ENCODE results near the gene ANKRD29.

Gene ANKRD29

GRCh38 chr18:23684515-23685197 is 21.9 kb upstream of the ANKRD29 start:
- DNase-seq: peak; percentile 53

DNA sequence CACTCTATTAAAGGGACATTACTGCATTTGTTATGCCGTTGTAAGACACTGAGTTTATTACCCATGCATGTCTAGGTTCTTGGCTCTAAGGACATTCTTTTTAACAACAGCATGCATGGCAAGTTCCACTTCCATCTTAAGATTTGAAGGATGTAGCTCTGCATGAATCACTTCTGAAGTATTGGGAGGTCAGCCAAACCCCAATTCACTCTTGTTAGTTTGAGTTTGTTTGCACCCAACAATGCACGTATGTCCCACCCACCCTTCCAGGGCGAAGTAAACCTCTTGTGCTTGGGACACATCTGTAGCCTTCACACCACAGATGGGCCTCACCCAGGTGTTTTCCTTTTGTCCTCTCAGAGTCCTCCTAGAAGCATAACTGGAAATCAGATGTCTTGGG is 21.0 kb upstream of the ANKRD29 start:
- no peak for DNase-seq

- DNase-seq: no peak
These were observed 20.4 kb upstream of the ANKRD29 start for GRCh38 chr18:23683155-23683554.

GRCh38 chr18:23682472-23682871 is 19.8 kb upstream of the ANKRD29 start:
- no peak for DNase-seq

DNA sequence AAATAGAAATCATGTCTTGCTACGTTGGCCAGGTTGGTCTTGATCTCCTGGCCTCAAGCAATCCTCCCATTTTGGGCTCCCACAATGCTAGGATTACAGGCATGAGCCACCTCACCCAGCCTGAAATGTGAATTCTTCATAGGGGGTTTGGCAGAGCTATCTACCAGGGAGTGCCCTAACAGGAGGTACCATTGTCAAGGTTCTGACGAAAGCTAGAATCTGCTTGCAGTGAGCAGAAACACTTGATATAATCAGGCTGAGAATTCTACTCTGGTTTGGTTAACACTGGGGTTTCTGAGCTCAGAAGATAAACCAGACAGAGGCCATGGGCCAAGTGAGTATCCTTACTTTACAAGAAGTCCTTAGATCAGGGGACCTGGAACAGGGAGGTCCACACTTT is 19.3 kb upstream of the ANKRD29 start:
- no peak for DNase-seq

DNA sequence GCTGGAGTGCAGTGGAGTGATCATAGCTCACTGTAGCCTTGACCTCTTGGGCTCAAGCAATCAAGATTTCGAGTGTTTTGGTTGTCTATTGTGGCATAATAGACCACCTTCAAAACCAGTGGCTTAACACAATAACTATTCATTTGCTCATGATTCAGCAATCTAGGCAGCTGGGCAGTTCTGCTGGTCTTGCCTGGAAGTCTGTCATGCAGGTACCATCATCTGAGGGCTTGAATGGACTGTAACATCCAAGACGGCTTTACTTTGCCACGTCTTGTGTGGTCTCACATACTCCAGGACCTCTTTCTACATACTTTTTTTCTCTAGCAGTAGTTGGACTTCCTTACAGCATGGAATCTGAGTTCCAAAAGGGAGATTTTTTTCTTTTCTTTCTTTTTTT is 13.2 kb upstream of the ANKRD29 start:
- DNase-seq: no peak

DNA sequence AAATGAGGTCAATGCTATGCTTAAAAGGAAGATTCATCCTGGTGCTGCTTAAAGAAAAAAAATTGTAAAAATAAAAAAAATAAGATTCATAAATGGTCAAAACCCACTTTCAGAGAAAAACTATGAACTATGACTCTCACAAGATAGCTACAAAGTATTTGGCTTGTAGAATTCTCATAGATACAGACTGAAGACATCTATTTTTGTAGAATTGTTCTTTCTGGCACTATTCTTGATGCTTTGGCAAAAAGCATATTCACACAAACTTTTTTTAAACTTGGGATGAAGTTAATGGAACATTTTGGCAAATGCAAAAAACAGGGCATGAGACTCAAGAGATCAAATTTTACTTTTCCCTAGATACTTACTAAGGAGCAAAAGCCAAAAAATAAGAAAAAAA is 12.5 kb upstream of the ANKRD29 start:
- DNase-seq: no peak

- no peak for DNase-seq
These were observed 11.0 kb upstream of the ANKRD29 start for GRCh38 chr18:23673725-23674124.

DNA sequence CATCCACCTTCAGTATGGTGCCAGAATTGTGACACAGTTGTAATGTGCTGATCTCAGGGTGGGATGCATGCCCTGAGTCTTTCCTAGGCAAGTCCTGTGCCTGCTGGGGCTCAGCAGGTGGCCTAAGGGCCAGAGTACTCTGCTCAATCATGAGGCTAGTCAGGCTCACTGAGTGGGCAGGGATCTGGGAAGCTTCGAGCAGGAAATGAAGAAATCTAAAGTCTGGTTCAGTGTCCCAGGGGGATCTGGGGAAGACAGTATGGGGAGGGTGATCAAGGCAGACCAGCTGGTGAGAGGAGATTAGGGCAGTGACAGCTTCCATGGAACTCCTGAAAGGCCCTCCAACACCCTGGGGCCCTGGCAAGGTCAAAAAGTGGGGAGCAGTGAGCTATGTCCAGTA is 8.9 kb upstream of the ANKRD29 start:
- DNase-seq: peak; percentile 58

- DNase-seq: peak; percentile 91
These were observed 7.2 kb upstream of the ANKRD29 start for GRCh38 chr18:23669804-23670405.

- peak; percentile 63 for DNase-seq
These were observed 6.6 kb upstream of the ANKRD29 start for GRCh38 chr18:23669202-23669766.

DNA sequence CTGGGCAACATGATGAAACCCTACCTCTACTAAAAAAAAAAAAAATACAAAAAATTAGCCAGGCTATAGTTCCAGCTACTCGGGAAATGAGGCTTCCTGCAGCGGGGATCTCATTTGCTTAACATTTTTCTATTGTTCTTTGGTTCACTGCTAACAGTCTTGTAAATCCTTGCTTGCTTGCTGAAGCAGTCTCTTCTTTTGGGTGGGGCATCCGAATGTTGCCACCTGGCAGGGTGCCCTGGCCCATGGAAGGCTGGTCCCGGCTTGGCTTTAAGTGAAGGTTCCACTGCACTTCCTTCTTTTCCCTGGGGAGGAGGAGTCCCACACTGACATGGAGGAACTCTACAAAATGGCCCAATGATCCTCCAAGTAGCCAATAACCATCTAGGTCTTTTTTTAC is 6.0 kb upstream of the ANKRD29 start:
- peak; percentile 90 for DNase-seq

GRCh38 chr18:23667114-23667513 is 4.4 kb upstream of the ANKRD29 start:
- no peak for DNase-seq

DNA sequence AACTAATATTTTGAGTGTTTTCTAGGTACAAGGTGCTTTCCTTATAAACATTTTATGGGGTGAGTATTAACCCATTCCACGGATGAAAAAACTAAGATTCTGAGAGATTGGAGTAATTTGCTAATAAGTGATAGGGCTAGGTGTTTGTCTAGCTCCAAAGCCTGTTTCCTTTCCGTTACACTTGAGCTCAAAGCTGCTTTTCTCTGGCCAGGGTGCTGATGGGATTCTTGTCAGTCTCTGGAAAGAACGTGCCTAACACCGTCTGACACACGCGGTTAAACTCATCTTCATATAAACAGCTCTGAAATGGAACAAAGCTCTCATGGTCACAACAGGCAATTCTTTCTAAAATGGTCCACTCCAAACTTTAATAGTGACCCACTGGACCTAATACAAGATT is 2.0 kb upstream of the ANKRD29 start:
- DNase-seq: no peak

DNA sequence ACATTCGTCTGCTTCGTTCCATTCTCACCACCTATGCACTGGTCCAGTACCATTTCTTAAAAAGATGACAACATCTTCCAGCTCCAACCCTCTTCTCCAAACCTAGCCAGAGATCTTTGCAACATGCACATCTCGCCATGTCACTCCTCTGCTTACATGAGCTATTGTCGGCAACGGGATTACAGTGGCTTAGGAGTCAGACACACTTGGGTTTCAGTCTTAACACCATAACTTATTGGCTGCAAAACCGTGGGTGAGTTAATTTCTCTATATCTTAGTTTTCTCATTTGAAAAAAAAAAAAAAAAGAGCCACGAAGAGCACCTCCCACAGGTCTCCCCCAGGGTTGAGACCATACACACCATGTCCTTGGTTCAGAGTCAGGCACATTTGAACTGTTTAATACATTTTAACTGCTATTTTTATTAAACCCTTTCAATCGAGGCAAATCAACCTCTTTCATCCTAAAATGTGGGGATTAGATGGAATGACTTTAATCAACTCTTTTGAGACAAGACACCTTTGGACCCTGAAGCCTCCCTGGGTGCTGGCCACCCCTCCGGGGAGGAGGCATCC is 889 bp downstream of the ANKRD29 start:
- no peak for DNase-seq

DNA sequence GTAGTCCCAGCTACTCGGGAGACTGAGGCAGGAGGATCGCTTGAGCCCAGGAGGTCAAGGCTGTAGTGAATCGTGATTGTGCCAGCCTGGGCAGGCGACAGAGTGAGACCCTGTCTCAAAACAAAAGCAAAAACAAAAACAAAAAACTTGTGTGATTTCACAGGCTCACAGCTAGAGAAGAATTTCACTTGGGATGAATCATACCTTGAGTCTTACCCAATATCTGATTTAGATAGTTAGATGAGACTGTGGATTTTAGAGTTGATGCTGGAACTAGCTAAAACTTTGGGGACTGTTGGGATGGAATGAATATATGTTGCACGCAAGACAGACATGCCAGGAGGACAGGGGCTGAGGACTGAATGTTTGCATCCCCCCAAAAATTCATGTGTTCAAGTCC is 4.4 kb downstream of the ANKRD29 start:
- no peak for DNase-seq

DNA sequence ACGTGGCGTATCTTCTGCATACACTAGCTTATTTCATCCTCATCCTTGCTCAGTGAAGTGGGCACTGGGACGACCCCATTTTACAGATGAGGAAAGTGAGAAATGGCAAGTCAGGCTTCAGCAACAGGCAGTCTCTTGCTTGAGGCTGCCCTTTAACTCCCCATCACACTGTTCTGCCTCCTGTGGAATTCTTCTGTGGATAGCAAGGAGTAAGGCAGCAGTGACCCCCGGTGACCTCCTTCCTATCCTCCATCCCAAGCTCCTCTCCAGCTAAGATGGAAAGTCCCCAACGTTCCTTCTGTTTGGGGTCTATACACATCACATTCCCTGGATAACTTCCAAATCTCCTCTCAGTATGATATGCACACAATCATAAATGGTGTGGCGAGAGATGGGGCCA is 10.5 kb downstream of the ANKRD29 start:
- DNase-seq: peak; percentile 55

GRCh38 chr18:23650968-23651927 is 11.5 kb downstream of the ANKRD29 start:
- peak; percentile 98 for DNase-seq

DNA sequence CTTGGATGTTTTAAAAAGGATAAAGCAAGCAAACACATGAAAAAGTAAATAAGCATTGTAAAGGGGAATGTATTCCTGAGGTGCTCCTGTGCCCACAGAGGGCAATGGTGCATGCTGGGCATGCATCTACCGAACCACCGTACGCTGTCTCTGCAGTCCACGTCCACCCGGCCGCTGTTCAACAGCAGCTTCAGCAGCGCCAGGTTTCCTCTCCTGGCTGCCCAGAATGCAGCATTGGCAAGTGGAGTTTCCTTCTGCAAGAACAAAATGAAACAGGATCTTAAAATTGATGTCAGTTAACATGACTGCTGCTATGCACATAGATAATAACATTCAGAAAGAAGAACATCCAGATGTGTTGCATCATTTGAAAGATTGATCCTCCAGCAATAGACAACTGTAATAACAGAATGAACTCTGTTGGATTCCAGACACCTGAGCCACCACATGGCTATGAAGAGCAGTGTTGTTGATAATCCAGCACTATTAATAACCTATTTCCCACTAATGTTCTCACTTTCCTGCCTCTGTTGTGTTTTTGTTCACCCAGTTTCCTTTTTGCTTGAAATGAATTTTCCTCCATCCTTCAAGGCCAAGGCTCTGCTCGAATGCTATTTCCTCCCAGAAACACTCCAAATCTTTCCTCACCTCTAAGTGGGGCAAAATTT is 13.6 kb downstream of the ANKRD29 start:
- DNase-seq: peak; percentile 25

- DNase-seq: no peak
These were observed 14.3 kb downstream of the ANKRD29 start for GRCh38 chr18:23648456-23648855.

DNA sequence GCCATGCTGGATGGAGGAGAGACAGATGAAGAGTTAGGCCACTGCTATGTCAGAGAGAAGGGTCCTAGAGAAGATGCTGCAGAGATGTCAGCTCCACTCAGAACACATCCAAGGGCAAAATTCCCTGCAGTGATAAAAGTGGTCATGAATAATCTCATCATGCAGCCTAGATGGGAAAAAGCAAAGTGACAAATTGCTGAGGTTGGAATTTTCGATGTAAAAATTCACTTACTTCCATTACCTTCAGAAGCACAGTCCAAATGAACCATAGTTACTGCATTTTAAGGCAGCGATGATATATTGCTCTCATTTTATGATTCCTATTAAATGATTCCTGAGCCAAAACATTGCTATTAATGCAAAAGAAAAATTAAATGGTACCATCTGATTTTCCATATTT is 16.4 kb downstream of the ANKRD29 start:
- no peak for DNase-seq

- no peak for DNase-seq
These were observed 17.0 kb downstream of the ANKRD29 start for GRCh38 chr18:23645568-23646175.
